Astrocyte of the cerebellum (primary cell): ENCODE measurements around the gene CHKB.
A peak's percentile ranks its signal among the peaks of the same experiment; 100 is the strongest.

Experiments used
- DNase-seq: peaks from one replicate; pipeline ENCODE4 v3.0.0-alpha.2; 2011; ENCODE audit warnings: low read depth
- H3K4me3 ChIP-seq: 2 replicates; pipeline ENCODE4 v1.5.1; 2011; ENCODE audit warnings: mild to moderate bottlenecking, low read depth, low read length, moderate library complexity
- CTCF ChIP-seq: IDR thresholded peaks from 2 replicates; pipeline ENCODE4 v1.5.1; 2012; ENCODE audit warnings: low read length, low read depth, moderate library complexity, mild to moderate bottlenecking; ENCODE audit errors: missing control alignments
- in situ Hi-C: cut with HindIII; loops from 2 replicates; pipeline ENCODE4 v1.10.0; 2017; ENCODE audit warnings: low sequenced_read_pairs

CHKB gene

GRCh38 chr22:50578776-50579310 lies 3.8 kb downstream of the CHKB start:
- no peak for DNase-seq
- in situ Hi-C loops: loop anchor here (5.0 kb wide), 1 partner anchor 48 kb away; the partner anchor contains the start of gene ARSA
- TF ChIP-seq CTCF: no peak
- H3K4me3 ChIP-seq: no peak overlapping the region

GRCh38 chr22:50577987-50578775 lies 4.5 kb downstream of the CHKB start, which contains the start of gene CPT1B:
Gene CPT1B, minus strand, starts transcription at chr22:50578427. Its CDS starts 512 bp downstream, at chr22:50577915.
- no peak for DNase-seq
- in situ Hi-C loops: loop anchor here (5.0 kb wide), 1 partner anchor 49 kb away; the partner anchor contains the start of gene ARSA
- no peak within 1 kb of the TSS for H3K4me3 ChIP-seq
- no peak for TF ChIP-seq CTCF

- no peak for TF ChIP-seq CTCF
- no peak for DNase-seq
- H3K4me3 ChIP-seq: no peak overlapping the region
- in situ Hi-C loops: loop anchor here (5.0 kb wide), 1 partner anchor 50 kb away; the partner anchor contains the start of gene ARSA
Observed at GRCh38 chr22:50577697-50577986, 5.0 kb downstream of the CHKB start.

GRCh38 chr22:50576806-50577696 lies 5.6 kb downstream of the CHKB start:
- no peak overlapping the region for H3K4me3 ChIP-seq
- in situ Hi-C loops: loop anchor here (5.0 kb wide), 1 partner anchor 50 kb away; the partner anchor contains the start of gene ARSA
- TF ChIP-seq CTCF: no peak
- no peak for DNase-seq

- peak; percentile 40 for TF ChIP-seq CTCF
- DNase-seq: peak; percentile 19
- no peak overlapping the region for H3K4me3 ChIP-seq
- in situ Hi-C loops: loop anchor here (5.0 kb wide), 1 partner anchor 51 kb away; the partner anchor contains the start of gene ARSA
Observed at GRCh38 chr22:50576070-50576469, 6.6 kb downstream of the CHKB start.

GRCh38 chr22:50575426-50575941 lies 7.2 kb downstream of the CHKB start:
- no peak overlapping the region for H3K4me3 ChIP-seq
- DNase-seq: no peak

More at GRCh38 chr22:50575426-50575941, 7.2 kb downstream of the CHKB start:
- no peak for TF ChIP-seq CTCF
- in situ Hi-C loops: loop anchor here (5.0 kb wide), 1 partner anchor 52 kb away; the partner anchor contains the start of gene ARSA
